HepG2 (cell line): ENCODE measurements around the gene GPLD1.
"Not testable (repeated sequence)": the region's sequence is repeated elsewhere in the genome, so short reads cannot be mapped to it uniquely, and the experiment has no call there.

Source experiments
- CHD2 ChIP-seq: IDR thresholded peaks from 2 replicates; pipeline ENCODE4 v1.6.1; 2011; ENCODE audit warnings: low read depth, low read length, improper control_type of control experiment
- FOXM1 ChIP-seq: sonication (generic); formaldehyde crosslinking; IDR thresholded peaks from 2 replicates; pipeline ENCODE4 v1.5.0; 2020; ENCODE audit warnings: missing genetic modification reagents
- MAFF ChIP-seq: IDR thresholded peaks from 2 replicates; pipeline ENCODE4 v1.6.1; 2011; ENCODE audit warnings: low read depth, low read length, improper control_type of control experiment
- POLR2AphosphoS5 ChIP-seq: IDR thresholded peaks from 2 replicates; pipeline ENCODE4 v1.6.1; 2012; ENCODE audit warnings: low read depth, low read length
- SRSF9 ChIP-seq: fragments of 200-400 bp; formaldehyde crosslinking; IDR thresholded peaks from 2 replicates; pipeline ENCODE4 v1.6.1; 2018; ENCODE audit warnings: borderline replicate concordance, mild to moderate bottlenecking, low read depth, low read length; ENCODE audit not compliant: insufficient read depth, poor library complexity, severe bottlenecking
- STAT5B ChIP-seq: sonication (generic); formaldehyde crosslinking; IDR thresholded peaks from 2 replicates; pipeline ENCODE4 v1.4.0; 2020; ENCODE audit warnings: missing genetic modification reagents
- TBP ChIP-seq: sonication (generic); formaldehyde crosslinking; IDR thresholded peaks from 2 replicates; pipeline ENCODE4 v1.5.0; 2020; ENCODE audit warnings: missing genetic modification reagents
- ZBTB21 ChIP-seq: sonication (generic); formaldehyde crosslinking; IDR thresholded peaks from 2 replicates; pipeline ENCODE4 v1.4.0; 2020; ENCODE audit warnings: missing genetic modification reagents
- TF ChIP-seq, protein P1 (sequence below): sonication (generic); formaldehyde crosslinking; IDR thresholded peaks from 2 replicates; pipeline ENCODE4 v1.5.0; 2020; ENCODE audit warnings: mild to moderate bottlenecking, missing genetic modification reagents, moderate library complexity
- TF ChIP-seq, protein P2 (sequence below): sonication (generic); formaldehyde crosslinking; IDR thresholded peaks from 2 replicates; pipeline ENCODE4 v1.4.0; 2020; ENCODE audit warnings: missing genetic modification reagents

- TF ChIP-seq ZBTB21; TBP (CRISPR knock-in tag); MAFF; SRSF9; POLR2AphosphoS5; FOXM1 (CRISPR knock-in tag); STAT5B (CRISPR knock-in tag); CHD2: not testable (repeated sequence)
- TF ChIP-seq, protein P1, sequence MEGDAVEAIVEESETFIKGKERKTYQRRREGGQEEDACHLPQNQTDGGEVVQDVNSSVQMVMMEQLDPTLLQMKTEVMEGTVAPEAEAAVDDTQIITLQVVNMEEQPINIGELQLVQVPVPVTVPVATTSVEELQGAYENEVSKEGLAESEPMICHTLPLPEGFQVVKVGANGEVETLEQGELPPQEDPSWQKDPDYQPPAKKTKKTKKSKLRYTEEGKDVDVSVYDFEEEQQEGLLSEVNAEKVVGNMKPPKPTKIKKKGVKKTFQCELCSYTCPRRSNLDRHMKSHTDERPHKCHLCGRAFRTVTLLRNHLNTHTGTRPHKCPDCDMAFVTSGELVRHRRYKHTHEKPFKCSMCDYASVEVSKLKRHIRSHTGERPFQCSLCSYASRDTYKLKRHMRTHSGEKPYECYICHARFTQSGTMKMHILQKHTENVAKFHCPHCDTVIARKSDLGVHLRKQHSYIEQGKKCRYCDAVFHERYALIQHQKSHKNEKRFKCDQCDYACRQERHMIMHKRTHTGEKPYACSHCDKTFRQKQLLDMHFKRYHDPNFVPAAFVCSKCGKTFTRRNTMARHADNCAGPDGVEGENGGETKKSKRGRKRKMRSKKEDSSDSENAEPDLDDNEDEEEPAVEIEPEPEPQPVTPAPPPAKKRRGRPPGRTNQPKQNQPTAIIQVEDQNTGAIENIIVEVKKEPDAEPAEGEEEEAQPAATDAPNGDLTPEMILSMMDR (CRISPR knock-in tag) = not testable (repeated sequence)
- TF ChIP-seq, protein P2, sequence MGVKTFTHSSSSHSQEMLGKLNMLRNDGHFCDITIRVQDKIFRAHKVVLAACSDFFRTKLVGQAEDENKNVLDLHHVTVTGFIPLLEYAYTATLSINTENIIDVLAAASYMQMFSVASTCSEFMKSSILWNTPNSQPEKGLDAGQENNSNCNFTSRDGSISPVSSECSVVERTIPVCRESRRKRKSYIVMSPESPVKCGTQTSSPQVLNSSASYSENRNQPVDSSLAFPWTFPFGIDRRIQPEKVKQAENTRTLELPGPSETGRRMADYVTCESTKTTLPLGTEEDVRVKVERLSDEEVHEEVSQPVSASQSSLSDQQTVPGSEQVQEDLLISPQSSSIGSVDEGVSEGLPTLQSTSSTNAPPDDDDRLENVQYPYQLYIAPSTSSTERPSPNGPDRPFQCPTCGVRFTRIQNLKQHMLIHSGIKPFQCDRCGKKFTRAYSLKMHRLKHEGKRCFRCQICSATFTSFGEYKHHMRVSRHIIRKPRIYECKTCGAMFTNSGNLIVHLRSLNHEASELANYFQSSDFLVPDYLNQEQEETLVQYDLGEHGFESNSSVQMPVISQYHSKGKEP (CRISPR knock-in tag) = not testable (repeated sequence)
Measured at GRCh38 chr6:24400045-24401039, 89.0 kb downstream of the GPLD1 start.
